Gastrocnemius medialis (tissue), 4 donors: Measurements from ENCODE around the gene MEPE.

Experiments used
- POLR2A ChIP-seq, 2 donors: fragments of 450-650 bp; IDR thresholded peaks; one replicate each; pipeline ENCODE4 v1.6.1; 2017; ENCODE audit warnings: antibody characterized with exemption in 2 of 2, mild to moderate bottlenecking in 2 of 2, moderate library complexity in 2 of 2
- TF ChIP-seq, protein P1 (sequence below), 5 experiments: fragments of 450-650 bp in 3 of 5; fragments of 200-600 bp in 2 of 5; sonication (generic) in 2 of 5; IDR thresholded peaks in 4 of 5; conservative IDR thresholded peaks in 1 of 5; 1 replicate in 4 of 5; 2 replicates in 1 of 5; pipeline ENCODE4 v1.5.1; 2016 to 2019; ENCODE audit warnings: antibody characterized with exemption in 5 of 5, mild to moderate bottlenecking in 3 of 5, moderate library complexity in 3 of 5

DNA sequence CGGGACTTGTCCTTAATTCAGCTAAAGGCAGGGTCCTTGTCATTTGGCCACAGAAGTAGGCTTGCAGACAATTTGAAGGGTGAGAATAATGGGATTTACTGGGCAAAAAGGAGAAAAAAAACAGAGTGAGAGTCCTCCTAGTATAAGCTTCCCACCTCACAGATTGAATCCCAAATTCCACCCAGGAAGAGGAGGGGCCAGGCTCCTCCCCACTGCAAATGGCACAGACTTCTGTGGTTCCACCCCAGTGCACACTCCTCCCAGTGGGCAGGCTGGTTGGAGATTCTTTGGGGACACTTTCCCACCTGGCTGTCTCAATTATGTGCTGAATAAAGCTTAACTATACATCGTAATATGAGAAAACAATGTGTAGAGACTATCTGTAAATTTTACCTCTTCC lies 31.6 kb downstream of the MEPE start:
- TF ChIP-seq, protein P1, sequence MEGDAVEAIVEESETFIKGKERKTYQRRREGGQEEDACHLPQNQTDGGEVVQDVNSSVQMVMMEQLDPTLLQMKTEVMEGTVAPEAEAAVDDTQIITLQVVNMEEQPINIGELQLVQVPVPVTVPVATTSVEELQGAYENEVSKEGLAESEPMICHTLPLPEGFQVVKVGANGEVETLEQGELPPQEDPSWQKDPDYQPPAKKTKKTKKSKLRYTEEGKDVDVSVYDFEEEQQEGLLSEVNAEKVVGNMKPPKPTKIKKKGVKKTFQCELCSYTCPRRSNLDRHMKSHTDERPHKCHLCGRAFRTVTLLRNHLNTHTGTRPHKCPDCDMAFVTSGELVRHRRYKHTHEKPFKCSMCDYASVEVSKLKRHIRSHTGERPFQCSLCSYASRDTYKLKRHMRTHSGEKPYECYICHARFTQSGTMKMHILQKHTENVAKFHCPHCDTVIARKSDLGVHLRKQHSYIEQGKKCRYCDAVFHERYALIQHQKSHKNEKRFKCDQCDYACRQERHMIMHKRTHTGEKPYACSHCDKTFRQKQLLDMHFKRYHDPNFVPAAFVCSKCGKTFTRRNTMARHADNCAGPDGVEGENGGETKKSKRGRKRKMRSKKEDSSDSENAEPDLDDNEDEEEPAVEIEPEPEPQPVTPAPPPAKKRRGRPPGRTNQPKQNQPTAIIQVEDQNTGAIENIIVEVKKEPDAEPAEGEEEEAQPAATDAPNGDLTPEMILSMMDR (IDR thresholded peaks at IDR 0.05 in 4 of 5, conservative IDR thresholded peaks at IDR 0.05 in 1 of 5): no peak
- no peak for TF ChIP-seq POLR2A (IDR thresholded peaks at IDR 0.05)
